Hepatocyte (in vitro differentiated cells): ENCODE data around the gene APAF1.

ENCODE experiments used
- EZH2phosphoT487 ChIP-seq: fragments of 200-600 bp; sonication (generic); IDR thresholded peaks from one replicate; pipeline ENCODE4 v1.6.1; 2018; ENCODE audit warnings: antibody characterized with exemption, mild to moderate bottlenecking, low read depth, moderate library complexity; ENCODE audit not compliant: unreplicated experiment, severe bottlenecking
- TF ChIP-seq, protein P1 (sequence below): fragments of 200-600 bp; sonication (generic); IDR thresholded peaks from 2 replicates; pipeline ENCODE4 v1.5.1; 2016; ENCODE audit warnings: antibody characterized with exemption, mild to moderate bottlenecking; ENCODE audit not compliant: poor library complexity

DNA sequence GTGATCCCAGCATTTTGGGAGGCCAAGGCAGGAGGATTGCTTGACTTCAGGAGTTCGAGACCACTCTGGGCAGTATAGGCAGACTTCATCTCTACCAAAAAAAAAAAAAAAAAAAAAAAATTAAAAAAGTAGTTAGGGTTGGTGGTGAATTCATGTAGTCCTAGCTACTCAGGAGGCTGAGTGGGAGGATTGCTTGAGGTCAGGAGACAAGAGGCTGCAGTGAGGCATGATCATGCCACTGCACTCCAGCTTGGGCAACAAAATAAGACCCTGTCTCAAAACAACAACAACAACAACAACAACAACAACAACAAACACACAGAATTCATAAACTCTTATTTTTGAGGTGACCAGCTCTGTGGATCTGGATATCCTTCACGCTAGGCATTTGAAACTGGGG, 34.5 kb upstream of the APAF1 start:
- TF ChIP-seq, protein P1, sequence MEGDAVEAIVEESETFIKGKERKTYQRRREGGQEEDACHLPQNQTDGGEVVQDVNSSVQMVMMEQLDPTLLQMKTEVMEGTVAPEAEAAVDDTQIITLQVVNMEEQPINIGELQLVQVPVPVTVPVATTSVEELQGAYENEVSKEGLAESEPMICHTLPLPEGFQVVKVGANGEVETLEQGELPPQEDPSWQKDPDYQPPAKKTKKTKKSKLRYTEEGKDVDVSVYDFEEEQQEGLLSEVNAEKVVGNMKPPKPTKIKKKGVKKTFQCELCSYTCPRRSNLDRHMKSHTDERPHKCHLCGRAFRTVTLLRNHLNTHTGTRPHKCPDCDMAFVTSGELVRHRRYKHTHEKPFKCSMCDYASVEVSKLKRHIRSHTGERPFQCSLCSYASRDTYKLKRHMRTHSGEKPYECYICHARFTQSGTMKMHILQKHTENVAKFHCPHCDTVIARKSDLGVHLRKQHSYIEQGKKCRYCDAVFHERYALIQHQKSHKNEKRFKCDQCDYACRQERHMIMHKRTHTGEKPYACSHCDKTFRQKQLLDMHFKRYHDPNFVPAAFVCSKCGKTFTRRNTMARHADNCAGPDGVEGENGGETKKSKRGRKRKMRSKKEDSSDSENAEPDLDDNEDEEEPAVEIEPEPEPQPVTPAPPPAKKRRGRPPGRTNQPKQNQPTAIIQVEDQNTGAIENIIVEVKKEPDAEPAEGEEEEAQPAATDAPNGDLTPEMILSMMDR: no peak
- no peak for TF ChIP-seq EZH2phosphoT487
